Parathyroid adenoma (tissue), 2 donors: ENCODE results near the gene TMTC3.

ENCODE experiments used
- H2AFZ ChIP-seq: fragments of 300-600 bp; sonication (generic); one replicate; pipeline ENCODE4 v1.7.0; 2017; ENCODE audit warnings: antibody characterized with exemption, mild to moderate bottlenecking
- H3K27ac ChIP-seq: fragments of 300-600 bp; sonication (generic); one replicate; pipeline ENCODE4 v1.7.0; 2017
- H3K27me3 ChIP-seq: fragments of 300-600 bp; sonication (generic); one replicate; pipeline ENCODE4 v1.7.0; 2017; ENCODE audit warnings: low read length; ENCODE audit not compliant: control insufficient read depth, insufficient read depth
- H3K36me3 ChIP-seq: fragments of 300-600 bp; sonication (generic); one replicate; pipeline ENCODE4 v1.7.0; 2017; ENCODE audit warnings: low read length; ENCODE audit not compliant: control insufficient read depth, insufficient read depth
- H3K4me1 ChIP-seq: fragments of 300-600 bp; sonication (generic); one replicate; pipeline ENCODE4 v1.7.0; 2017; ENCODE audit warnings: control low read depth
- H3K4me2 ChIP-seq: fragments of 300-600 bp; sonication (generic); one replicate; pipeline ENCODE4 v1.7.0; 2017; ENCODE audit warnings: low read length
- H3K4me3 ChIP-seq: fragments of 300-600 bp; sonication (generic); one replicate; pipeline ENCODE4 v1.7.0; 2017; ENCODE audit warnings: low read depth, low read length
- H3K79me2 ChIP-seq: fragments of 300-600 bp; sonication (generic); one replicate; pipeline ENCODE4 v1.7.0; 2017; ENCODE audit warnings: control low read depth
- H3K9ac ChIP-seq: fragments of 300-600 bp; sonication (generic); one replicate; pipeline ENCODE4 v1.7.0; 2017; ENCODE audit warnings: mild to moderate bottlenecking
- H3K9me3 ChIP-seq: fragments of 300-600 bp; sonication (generic); one replicate; pipeline ENCODE4 v1.7.0; 2017; ENCODE audit warnings: low read length; ENCODE audit not compliant: control insufficient read depth
- CTCF ChIP-seq: fragments of 300-600 bp; sonication (generic); IDR thresholded peaks from one replicate; pipeline ENCODE4 v1.7.0; 2017; ENCODE audit warnings: antibody characterized with exemption, mild to moderate bottlenecking
- donor health status: primary hyperparathyroidism.

The TMTC3 gene

GRCh38 chr12:88194868-88195267, 52.8 kb downstream of the TMTC3 start:
- H2AFZ ChIP-seq = no peak overlapping the region
- no peak for TF ChIP-seq CTCF
- H3K27ac ChIP-seq = no peak overlapping the region
- no peaks in the 10 kb centered on the region for H3K79me2 ChIP-seq
- H3K36me3 ChIP-seq = no peaks in the 10 kb centered on the region
- no peak overlapping the region for H3K4me3 ChIP-seq
- H3K9ac ChIP-seq = no peak overlapping the region
- no peak overlapping the region for H3K4me2 ChIP-seq
- H3K9me3 ChIP-seq = no peaks in the 10 kb centered on the region
- H3K4me1 ChIP-seq = no peaks in the 10 kb centered on the region
- H3K27me3 ChIP-seq = no peaks in the 10 kb centered on the region

DNA sequence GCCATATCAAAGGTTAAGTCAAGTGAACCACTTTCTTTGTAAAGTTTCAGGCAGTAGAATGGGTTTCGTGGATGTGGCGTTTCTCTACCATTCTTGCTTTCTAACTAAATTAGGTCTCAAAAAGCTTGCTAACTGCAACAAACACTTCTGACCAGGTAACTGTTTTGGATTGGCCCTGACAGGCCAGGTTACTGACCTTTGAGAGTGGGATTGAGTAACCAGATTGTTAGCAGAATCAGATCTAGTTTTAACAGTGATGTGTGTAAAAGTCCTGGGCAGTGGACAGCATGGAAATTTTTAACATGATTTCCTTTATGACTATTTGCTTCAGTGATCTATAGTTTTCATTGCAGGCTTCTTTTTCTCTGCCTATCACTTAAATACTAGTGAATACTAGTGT, 57.9 kb downstream of the TMTC3 start:
- no peaks in the 10 kb centered on the region for H3K79me2 ChIP-seq
- H3K4me1 ChIP-seq = no peaks in the 10 kb centered on the region
- H3K9ac ChIP-seq = no peak overlapping the region
- no peak overlapping the region for H3K27ac ChIP-seq
- no peaks in the 10 kb centered on the region for H3K36me3 ChIP-seq
- no peak overlapping the region for H3K4me3 ChIP-seq
- no peaks in the 10 kb centered on the region for H3K27me3 ChIP-seq
- no peak overlapping the region for H3K4me2 ChIP-seq
- no peak for TF ChIP-seq CTCF
- no peaks in the 10 kb centered on the region for H3K9me3 ChIP-seq
- H2AFZ ChIP-seq = no peak overlapping the region

DNA sequence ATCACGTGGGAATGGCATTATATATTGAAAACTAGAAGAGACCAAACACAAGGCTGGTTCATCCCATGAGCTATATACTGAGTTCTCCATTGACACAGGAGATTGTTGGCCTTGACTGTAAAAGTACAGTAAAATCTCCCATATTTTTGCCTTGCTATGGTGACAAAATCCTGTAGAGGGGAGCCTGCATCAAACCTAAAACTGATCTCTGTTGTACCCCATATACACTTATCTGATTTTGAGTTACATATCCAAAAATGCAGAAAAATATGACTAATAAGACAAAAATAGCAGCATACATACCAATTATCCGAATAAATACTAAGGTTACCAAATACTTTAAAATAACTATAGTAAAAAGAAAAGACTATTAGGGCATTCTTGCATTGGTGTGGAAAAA, 60.4 kb downstream of the TMTC3 start:
- Histone ChIP-seq H2AFZ (no peak overlapping the region), H3K36me3 (no peaks in the 10 kb centered on the region), H3K27me3 (no peaks in the 10 kb centered on the region), H3K9me3 (no peaks in the 10 kb centered on the region), H3K79me2 (no peaks in the 10 kb centered on the region), H3K4me1 (no peaks in the 10 kb centered on the region), H3K9ac (no peak overlapping the region), H3K4me2 (no peak overlapping the region), H3K27ac (no peak overlapping the region), H3K4me3 (no peak overlapping the region)
- no peak for TF ChIP-seq CTCF

GRCh38 chr12:88206601-88207000, 64.5 kb downstream of the TMTC3 start:
- Histone ChIP-seq H3K4me2 (no peak overlapping the region), H3K27ac (no peak overlapping the region), H3K4me3 (no peak overlapping the region), H3K27me3 (no peaks in the 10 kb centered on the region), H3K9ac (no peak overlapping the region), H3K36me3 (no peaks in the 10 kb centered on the region), H2AFZ (no peak overlapping the region), H3K79me2 (no peaks in the 10 kb centered on the region), H3K4me1 (no peaks in the 10 kb centered on the region), H3K9me3 (no peaks in the 10 kb centered on the region)
- TF ChIP-seq CTCF = no peak

- H3K4me3 ChIP-seq = no peak overlapping the region
- no peak overlapping the region for H2AFZ ChIP-seq
- no peaks in the 10 kb centered on the region for H3K9me3 ChIP-seq
- no peak overlapping the region for H3K4me2 ChIP-seq
- no peaks in the 10 kb centered on the region for H3K79me2 ChIP-seq
- TF ChIP-seq CTCF = no peak
- H3K4me1 ChIP-seq = no peaks in the 10 kb centered on the region
- no peak overlapping the region for H3K27ac ChIP-seq
- no peaks in the 10 kb centered on the region for H3K27me3 ChIP-seq
- H3K36me3 ChIP-seq = no peaks in the 10 kb centered on the region
- H3K9ac ChIP-seq = no peak overlapping the region
These were observed 66.0 kb downstream of the TMTC3 start for GRCh38 chr12:88207921-88208620.
